ENCODE results near the gene LGALSL.

LGALSL gene

GRCh38 chr2:64498438-64498837 lies 44.5 kb downstream of the LGALSL start:
- ATAC-seq = no peak

GRCh38 chr2:64500549-64500948 lies 46.6 kb downstream of the LGALSL start:
- no peak for ATAC-seq
- TF ChIP-seq ZNF8 (CRISPR knock-in tag; IDR thresholded peaks at IDR 0.05) = no peak
- no peak for TF ChIP-seq ZNF565 (CRISPR knock-in tag; conservative IDR thresholded peaks at IDR 0.05; ENCODE audit: low read depth)
- TF ChIP-seq BACH2 (CRISPR knock-in tag; IDR thresholded peaks at IDR 0.05; ENCODE audit: borderline replicate concordance) = no peak
- TF ChIP-seq GLIS3 (CRISPR knock-in tag; IDR thresholded peaks at IDR 0.05) = no peak
- no peak for TF ChIP-seq POU6F1 (CRISPR knock-in tag; IDR thresholded peaks at IDR 0.05; ENCODE audit: borderline replicate concordance, low read depth)
- TF ChIP-seq TSHZ2 (CRISPR knock-in tag; IDR thresholded peaks at IDR 0.05) = no peak
- no peak for TF ChIP-seq PPARA (CRISPR knock-in tag; IDR thresholded peaks at IDR 0.05; ENCODE audit: borderline replicate concordance)
- no peak for TF ChIP-seq ARNTL (CRISPR knock-in tag; IDR thresholded peaks at IDR 0.05; ENCODE audit: borderline replicate concordance, low read depth)
- no peak for TF ChIP-seq TCF4 (CRISPR knock-in tag; IDR thresholded peaks at IDR 0.05; ENCODE audit: borderline replicate concordance)
- no peak for TF ChIP-seq ZFP30 (CRISPR knock-in tag; IDR thresholded peaks at IDR 0.05)
- TF ChIP-seq ZC3H10 (CRISPR knock-in tag; IDR thresholded peaks at IDR 0.05) = no peak
- TF ChIP-seq CSRNP3 (CRISPR knock-in tag; IDR thresholded peaks at IDR 0.05) = no peak
- no peak for TF ChIP-seq ZNF70 (CRISPR knock-in tag; IDR thresholded peaks at IDR 0.05)
- TF ChIP-seq CREB5 (CRISPR knock-in tag; IDR thresholded peaks at IDR 0.05; ENCODE audit: low read depth) = no peak
- TF ChIP-seq TOX (CRISPR knock-in tag; IDR thresholded peaks at IDR 0.05; ENCODE audit: borderline replicate concordance) = no peak

More at GRCh38 chr2:64498438-64498837, 44.5 kb downstream of the LGALSL start:
- TF ChIP-seq PPARA (CRISPR knock-in tag; IDR thresholded peaks at IDR 0.05; ENCODE audit: borderline replicate concordance) (no peak), ZC3H10 (CRISPR knock-in tag; IDR thresholded peaks at IDR 0.05) (no peak), OSR1 (CRISPR knock-in tag; IDR thresholded peaks at IDR 0.05) (no peak), CSRNP3 (CRISPR knock-in tag; IDR thresholded peaks at IDR 0.05) (no peak), TOX (CRISPR knock-in tag; IDR thresholded peaks at IDR 0.05; ENCODE audit: borderline replicate concordance) (no peak), ZNF70 (CRISPR knock-in tag; IDR thresholded peaks at IDR 0.05) (no peak), ESRRG (CRISPR knock-in tag; IDR thresholded peaks at IDR 0.05) (no peak), POU6F1 (CRISPR knock-in tag; IDR thresholded peaks at IDR 0.05; ENCODE audit: borderline replicate concordance, low read depth) (no peak), BACH2 (CRISPR knock-in tag; IDR thresholded peaks at IDR 0.05; ENCODE audit: borderline replicate concordance) (no peak), ZNF565 (CRISPR knock-in tag; conservative IDR thresholded peaks at IDR 0.05; ENCODE audit: low read depth) (no peak), PATZ1 (CRISPR knock-in tag; IDR thresholded peaks at IDR 0.05; ENCODE audit: borderline replicate concordance) (no peak), ZFP3 (CRISPR knock-in tag; IDR thresholded peaks at IDR 0.05) (no peak)
